ENCODE measurements around the gene KIF16B.
"Not testable (repeated sequence)": the region's sequence is repeated elsewhere in the genome, so short reads cannot be mapped to it uniquely, and the experiment has no call there.

KIF16B gene, protein sequence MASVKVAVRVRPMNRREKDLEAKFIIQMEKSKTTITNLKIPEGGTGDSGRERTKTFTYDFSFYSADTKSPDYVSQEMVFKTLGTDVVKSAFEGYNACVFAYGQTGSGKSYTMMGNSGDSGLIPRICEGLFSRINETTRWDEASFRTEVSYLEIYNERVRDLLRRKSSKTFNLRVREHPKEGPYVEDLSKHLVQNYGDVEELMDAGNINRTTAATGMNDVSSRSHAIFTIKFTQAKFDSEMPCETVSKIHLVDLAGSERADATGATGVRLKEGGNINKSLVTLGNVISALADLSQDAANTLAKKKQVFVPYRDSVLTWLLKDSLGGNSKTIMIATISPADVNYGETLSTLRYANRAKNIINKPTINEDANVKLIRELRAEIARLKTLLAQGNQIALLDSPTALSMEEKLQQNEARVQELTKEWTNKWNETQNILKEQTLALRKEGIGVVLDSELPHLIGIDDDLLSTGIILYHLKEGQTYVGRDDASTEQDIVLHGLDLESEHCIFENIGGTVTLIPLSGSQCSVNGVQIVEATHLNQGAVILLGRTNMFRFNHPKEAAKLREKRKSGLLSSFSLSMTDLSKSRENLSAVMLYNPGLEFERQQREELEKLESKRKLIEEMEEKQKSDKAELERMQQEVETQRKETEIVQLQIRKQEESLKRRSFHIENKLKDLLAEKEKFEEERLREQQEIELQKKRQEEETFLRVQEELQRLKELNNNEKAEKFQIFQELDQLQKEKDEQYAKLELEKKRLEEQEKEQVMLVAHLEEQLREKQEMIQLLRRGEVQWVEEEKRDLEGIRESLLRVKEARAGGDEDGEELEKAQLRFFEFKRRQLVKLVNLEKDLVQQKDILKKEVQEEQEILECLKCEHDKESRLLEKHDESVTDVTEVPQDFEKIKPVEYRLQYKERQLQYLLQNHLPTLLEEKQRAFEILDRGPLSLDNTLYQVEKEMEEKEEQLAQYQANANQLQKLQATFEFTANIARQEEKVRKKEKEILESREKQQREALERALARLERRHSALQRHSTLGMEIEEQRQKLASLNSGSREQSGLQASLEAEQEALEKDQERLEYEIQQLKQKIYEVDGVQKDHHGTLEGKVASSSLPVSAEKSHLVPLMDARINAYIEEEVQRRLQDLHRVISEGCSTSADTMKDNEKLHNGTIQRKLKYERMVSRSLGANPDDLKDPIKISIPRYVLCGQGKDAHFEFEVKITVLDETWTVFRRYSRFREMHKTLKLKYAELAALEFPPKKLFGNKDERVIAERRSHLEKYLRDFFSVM (N-terminal part only)

DNA sequence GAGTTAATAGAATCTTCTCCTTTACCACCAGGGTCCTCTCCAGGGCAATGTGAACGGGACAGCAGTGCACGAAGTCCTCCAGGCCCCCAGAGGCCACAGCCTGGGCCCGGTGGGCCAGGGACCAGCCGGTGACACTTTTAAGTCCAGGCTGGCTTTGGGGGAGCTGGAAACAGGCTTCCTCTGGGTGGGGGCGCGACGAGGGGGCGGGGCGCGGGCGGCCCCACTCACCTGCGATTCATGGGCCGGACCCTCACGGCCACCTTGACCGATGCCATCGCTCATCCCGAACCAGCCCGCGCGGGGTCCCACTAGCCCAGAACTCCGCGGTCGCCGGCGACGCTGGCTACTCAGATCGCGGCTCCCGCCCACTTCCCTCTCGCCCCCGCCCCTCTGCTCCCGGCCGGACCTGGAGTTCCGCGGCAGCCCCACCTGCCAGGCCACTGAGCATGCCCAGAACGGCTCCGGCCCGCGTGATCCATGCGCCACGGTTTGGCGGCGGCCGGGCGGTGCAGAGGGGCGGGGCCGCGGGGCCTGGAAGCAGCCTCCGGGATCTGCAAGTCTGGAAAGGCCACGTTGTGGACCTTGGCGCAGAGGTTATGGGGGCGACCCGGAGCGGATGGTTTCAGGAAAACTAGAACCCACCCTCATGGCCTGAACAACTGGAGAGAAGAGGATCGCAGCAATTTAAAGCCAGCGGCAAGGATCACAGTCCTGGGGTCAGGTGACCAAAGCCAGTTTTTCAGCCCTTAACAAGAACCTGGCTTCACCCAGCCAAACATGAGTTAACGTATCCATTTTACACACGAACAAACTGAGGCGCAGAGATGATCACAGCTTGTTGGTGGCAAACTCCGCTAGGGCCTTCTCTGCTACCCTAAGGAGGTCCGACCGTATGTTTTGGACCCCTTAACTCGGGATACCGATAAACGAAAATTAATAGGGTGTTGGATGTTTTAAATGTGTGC, at the start of gene KIF16B:
Gene KIF16B (minus strand): TSS at position 448 of the 965 bp plus-strand sequence. CDS start 173 bp downstream, at position 275.
- peak; percentile 73 for DNase-seq

DNA sequence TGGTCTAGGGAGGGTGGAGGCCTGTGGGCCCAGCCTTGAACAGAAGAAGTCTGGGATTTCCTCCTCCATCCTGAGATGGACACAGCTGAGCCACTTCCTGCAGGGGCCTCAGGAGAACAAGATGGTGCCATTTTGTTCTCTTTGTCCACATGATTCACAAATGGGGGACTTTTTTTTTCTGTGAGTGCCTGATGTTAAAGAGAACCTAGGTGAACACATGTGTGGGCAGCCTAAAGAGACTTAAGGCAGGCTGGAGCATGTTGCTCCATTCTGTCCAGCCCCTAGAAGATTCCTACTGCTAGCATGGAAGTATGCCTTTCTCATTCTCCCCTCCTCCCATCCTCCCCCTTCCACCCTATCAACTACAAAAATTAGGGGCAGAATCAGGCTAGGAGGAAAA, 49.3 kb upstream of the KIF16B start:
- no peak for DNase-seq

DNA sequence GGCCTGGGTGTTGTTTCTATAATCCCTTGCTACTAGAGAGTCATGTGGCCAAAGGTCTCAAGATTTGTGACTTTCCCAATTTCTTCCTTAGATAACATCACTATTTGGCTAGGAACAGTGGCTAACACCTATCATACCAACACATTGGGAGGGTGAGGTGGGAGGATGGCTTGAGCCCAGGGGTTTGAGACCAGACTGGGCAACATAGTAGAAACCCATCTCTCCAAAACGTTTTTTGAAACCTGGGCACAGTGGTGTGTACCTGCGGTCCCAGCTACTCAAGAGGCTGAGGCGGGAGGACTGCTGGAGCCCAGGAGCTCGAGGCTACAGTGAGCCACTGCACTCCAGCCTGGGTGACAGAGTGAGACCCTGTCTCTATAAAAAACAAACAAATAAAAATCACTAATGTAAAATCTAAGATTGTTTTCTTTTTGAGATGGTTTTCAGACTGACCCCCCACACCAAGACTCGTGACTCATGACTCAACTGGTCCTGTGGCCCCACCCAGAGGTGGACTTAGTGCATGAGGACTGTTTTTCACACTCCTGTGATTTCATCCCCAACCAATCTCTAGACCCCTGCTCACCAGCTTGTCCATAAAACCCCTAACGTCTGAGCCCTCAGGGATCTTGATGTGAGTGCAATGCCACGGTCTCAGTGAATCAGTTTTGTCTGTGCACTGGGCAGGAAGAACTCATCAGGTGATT, 48.3 kb upstream of the KIF16B start:
- DNase-seq, result no peak

DNA sequence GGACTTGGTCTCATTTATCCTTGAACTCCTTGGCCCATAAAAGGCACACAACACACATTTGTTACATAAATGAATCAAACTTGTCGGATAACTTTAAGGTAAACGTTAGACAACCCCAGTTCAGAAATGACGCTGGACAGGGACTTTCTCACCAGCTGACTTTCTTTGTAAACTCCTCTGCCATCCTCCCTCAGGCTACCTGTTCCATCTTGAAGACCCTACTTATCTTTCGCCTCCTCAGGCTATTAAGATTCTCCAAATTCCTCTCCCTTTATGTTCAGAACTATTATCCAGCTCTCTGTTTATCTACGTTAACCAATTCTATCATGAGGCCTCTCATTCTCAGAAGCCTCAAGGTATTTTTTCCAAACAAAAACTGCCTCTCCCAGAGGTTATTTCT, 47.7 kb upstream of the KIF16B start:
- no peak for DNase-seq

DNA sequence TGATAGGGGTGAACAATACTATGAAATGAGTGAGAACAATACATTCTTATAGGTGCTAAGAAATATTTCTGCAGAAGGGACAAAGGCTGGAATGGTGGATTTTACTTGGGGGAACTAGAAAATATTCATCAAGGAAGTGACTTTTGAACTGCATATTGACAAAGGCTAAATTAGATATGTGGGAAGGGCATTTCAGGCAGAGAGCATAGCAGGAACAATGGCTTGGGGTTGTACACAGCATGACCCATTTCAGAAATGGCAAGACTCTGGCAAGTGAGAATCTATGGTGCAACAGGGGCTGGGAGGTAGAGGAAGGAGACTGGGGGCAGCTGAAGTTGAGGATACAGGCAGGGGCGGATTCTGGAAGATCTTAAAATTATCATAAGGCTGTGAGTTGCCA, 46.7 kb upstream of the KIF16B start:
- no peak for DNase-seq

DNA sequence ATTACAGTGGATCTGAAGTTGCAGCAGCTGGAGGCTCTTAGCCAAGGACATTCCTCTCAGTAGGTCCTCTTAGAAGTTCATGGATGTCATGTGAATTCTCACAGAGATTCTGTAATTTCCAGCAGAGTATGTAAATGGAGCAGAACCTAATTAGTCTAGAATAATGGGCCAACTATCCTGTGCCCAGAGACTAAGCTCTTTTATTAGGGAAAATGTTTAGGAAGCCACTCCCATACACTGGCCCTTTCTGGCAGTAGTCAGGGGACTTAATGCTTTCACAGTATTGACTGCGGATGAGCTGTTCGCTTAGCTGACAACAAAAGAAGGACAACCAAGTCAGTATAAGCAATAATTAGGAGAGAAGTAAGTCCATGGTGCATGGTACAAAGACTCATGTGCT, 43.8 kb upstream of the KIF16B start:
- DNase-seq, result no peak

DNA sequence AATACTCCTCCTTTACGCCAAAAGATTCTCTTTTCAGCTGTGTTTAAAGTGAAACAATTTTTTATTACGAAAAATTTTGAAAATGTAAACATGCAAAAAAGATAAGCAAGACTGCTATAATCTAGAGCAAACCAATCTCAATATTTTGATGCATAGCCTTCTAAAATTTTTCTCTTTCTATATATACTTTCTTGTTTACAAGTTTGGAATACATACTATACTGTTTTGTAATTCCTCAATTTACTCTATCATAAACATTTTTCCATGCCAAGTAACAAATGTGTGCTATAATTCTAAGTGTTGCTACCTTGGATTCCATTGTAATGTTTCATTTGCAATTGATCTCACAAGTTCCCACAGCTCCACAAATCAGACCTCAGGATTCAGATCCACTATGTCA, 43.1 kb upstream of the KIF16B start:
- DNase-seq, result no peak

DNA sequence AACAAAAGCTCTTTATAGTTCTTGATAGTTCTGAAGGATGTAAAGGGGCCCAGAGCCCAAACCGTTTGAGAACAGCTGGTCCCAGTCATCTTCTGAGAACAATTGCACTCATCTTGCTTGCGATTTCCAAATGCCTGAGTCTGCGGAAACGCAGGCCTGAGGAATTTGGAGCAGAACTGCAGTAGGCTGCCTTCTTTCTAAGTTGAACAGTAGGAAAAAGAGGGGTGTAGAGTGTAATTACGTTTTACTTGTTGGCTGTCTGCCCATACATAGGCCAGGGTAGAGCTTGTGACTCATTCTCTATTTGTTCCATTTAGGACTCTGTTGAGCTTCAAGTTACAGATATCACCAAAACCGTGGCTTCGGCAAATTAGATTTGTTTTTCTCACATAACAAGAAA, 42.0 kb upstream of the KIF16B start:
- no peak for DNase-seq

DNA sequence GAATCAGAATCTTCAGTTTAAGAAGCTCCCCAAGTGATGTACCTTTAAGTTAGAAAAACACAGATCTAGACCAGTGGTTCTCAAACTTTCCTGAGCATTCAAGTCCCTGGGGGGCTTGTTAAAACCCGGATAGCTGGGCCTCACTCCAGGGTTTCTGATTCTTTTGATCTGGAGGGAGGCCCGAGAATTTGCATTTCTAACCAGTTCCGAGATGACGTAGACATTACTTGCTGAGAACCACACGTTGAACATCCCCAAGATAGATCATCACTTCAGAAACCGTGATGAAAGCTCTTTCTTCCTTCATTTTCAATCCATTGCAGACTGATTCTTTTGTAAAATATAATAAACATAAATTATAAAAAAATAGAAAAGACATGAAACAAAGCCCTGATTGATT, 40.7 kb upstream of the KIF16B start:
- no peak for DNase-seq

DNA sequence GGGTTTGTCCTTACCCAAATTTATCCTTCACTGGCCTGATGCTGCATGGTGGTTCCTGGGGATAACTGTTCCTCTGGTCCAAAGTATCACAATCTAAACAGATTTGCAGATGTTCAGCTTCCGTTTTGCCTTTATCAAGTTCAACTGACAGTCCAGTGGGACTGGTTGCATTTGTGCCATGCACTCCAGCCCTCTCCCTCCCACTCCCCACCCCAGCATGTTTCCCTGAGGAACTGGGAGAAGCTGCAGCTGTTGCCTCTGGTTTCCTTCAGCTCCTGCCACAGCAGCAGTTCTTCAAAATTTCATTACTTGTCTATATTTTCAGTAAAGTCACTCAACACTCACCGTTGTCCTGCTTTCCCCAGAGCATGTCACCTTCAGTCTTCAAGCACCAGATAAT, 39.5 kb upstream of the KIF16B start:
- DNase-seq, result no peak

DNA sequence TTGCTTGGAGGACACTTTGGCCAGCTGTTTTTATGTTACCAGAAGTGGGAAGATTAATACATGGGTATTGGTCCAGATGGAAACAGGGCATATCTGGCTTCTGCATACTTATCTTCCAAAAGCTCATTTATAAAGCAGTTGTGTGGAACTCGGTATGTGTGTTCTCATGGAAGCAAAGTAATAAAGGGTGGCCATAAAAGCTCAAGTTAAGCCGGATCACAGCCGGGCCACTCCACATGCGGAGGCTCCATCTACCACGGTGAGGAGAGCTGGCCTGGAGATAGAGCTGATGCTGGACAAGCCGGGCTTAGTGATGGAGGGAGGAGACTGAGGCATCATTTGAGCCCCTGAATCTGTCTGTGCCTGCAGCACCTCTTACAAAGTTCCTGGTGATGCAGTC, 38.6 kb upstream of the KIF16B start:
- no peak for DNase-seq

DNA sequence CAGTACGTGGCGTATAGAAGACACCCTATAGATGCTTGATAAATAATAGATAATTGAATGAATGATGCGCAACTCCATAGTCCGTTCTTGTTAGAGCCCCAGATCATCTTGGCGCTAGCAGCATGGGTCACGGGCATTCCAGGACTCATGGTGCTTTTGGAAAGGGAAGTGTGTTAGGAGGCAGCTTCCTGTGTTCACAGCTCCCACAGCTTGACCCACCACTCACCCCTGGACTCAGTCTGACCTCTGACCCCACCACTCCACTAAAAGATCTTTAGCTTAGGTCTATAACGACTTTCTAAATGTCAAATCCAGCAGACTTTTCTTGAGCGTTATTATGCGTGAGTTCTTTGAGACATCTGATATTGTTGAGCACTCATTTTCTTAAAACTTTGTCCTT, 35.8 kb upstream of the KIF16B start:
- no peak for DNase-seq

DNA sequence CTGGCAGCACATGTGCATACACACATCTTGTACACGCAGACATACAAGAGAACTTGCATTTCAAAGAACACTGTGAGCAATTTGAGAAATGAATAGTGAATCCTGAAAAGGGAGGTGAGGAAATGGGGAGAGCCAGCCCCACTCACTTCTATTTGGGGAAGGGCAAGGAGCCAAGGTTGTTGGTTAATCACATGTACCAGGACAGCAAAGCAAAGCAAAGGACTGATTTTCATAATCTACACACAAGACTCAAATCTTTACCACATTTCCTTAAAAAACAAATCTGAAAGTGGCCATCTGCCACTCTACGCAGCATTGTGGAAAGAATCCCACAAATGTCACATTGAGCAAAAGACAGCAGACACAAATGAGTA, 35.0 kb upstream of the KIF16B start:
- DNase-seq, result no peak

DNA sequence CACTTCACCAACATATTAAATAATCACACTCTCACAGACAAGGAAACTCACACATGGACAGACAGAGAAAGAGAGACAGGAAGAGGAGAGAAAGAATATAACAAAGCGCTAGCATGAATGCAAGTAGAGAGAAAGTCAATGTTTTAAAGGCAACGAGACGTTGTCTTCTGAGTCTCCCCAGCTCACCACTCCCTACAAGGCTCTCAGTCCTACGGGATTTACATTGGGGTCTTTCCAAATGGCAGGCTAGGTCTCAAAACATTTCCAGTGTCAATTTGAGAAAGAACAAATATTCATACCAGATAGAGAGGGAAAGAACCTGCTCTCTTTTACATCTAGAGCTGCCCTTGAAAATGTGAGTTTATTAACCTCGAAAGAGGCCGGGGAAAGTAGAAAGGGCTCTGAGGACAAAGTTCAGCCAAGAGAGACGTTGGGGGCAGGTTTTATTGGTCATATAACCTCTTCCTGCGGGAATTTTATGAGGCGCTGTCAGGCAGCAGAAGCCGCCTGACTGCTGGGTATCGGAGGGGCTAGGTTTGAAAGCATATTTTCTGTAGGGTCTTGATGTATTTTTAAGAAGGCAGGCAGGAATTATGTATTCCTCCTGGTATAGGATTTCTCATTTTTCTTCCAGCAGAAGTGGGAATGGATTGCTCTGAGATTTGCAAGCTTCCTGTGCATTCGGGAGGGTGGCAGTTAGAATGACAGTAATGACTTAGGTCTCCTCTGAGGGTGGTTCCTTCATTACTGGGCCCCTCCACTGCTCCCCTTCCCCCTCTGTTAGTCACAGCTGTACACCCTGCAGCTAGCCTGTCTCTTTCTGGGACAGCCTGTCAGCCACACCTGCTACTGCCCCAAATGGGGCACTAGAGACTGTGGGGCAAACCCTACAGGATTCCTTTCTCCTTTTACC, 34.4 kb upstream of the KIF16B start:
- no peak for DNase-seq

DNA sequence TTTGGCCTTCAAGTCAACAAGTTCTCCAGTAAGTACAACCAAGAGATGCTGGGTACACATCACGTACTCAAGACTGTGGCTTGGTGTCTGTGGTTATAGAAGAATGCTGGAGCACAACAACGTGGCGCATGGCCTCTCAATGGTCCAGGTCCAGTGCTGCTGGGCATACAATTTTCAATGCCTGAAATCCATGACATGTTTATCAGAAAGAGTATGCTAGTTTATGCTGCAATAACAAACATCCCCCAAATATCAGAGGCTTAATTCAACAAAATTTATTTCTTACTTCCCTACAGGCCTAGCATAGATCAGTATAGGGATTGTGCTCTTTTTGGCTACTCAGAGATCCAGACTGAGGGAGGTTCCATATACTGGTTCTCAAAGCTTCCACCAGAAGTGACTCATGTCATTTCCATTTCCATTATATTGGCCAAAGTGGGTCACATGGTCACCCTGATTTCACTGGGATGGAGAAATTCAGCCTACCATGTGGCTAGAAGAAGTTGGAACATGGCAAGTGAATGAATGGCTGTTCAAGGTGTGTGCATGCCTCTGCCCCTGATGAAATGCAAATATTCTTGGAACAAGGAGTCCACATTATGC, 33.3 kb upstream of the KIF16B start:
- DNase-seq, result no peak

DNA sequence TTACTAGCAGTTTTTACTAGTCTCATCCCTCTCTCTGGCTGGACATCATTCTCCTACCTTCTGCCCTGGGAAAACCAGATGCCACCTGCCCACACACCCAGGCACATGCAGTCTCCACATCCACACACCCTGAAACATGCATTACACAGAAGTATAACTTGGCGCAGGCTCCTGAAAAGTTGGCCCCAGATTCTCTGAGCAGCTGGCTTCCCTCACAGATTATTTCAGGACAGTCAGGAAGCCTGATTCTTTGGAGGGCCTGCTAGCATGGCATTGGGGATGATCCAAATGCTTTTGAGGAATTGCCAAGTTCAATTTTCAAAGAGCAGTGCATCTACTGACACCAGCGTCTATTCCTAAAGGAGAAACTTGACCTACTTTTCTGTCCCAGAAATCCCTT, 27.8 kb upstream of the KIF16B start:
- DNase-seq, result no peak

DNA sequence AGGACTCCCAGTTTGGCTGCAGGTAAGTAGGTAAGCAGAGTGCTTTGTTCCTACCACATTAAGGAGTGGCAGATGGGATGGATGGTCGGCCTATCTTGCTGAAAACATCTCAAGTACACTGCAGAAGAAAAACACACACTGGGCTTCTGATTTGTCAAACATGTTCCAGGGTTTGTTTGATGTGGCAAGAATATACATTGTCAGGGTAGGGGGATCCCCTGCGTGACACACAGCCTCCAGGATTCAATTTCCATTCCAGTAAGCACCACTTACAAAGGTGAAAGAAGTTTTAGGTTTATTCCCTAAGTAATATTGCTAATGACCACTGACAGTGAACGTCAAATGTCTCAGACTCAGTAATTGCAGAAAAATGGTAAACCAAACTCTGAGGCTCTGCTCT, 26.0 kb upstream of the KIF16B start:
- no peak for DNase-seq

DNA sequence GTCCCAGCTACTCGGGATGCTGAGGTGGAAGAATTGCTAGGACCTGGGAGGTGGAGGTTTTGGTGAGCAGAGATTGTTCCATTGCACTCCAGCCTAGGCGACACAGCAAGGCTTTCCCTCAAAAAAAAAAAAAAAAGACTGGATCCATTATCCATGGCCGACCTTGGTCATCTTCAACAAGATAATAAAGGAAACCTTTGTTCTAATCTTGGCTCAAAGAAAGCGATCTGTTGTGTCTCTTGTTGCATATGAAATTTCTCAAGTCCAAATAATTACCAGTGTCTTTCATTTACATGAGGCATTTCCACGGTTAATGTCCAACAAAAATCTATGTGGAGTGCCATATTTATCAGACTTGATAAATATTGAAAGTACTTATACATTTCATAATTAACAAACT, 23.7 kb upstream of the KIF16B start:
- DNase-seq, result no peak

DNA sequence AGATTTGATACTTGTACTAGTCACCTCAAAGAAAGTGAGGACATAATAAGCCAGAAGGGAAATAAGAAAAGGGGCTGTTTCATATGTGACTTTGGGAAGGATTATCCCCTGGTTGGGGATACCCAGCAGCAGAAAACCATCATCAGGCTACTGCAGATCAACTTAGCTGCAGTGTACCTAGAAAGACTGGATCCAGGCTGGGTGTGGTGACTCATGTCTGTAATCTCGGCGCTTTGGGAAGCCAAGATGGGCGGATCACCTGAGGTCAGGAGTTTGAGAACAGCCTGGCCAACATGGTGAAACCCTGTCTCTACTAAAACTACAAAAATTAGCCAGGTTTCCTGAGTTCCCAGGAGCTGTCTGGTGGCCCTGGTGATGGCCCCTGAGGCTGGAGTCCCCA, 23.2 kb upstream of the KIF16B start:
- not testable (repeated sequence) for DNase-seq

DNA sequence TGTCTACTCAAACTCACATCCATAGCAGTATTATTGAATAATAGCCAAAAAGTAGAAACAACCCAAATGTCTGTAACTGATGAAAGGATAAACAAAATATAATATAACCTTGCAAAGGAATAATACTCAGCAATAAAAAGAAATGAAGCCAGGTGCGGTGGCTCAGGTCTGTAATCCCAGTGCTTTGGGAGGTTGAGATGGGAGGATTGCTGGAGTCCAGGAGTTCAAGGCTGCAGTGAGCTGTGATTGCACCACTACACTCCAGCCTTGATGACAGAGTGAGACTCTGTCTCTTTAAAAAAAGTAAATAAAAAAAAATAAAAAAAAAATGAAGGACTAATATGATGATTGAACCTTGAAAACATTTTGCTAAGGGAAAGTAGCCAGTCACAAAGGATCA, 22.1 kb upstream of the KIF16B start:
- no peak for DNase-seq
